Measurements from ENCODE around the gene TAF1B.
A peak's percentile ranks its signal among the peaks of the same experiment; 100 is the strongest.

The TAF1B gene

DNA sequence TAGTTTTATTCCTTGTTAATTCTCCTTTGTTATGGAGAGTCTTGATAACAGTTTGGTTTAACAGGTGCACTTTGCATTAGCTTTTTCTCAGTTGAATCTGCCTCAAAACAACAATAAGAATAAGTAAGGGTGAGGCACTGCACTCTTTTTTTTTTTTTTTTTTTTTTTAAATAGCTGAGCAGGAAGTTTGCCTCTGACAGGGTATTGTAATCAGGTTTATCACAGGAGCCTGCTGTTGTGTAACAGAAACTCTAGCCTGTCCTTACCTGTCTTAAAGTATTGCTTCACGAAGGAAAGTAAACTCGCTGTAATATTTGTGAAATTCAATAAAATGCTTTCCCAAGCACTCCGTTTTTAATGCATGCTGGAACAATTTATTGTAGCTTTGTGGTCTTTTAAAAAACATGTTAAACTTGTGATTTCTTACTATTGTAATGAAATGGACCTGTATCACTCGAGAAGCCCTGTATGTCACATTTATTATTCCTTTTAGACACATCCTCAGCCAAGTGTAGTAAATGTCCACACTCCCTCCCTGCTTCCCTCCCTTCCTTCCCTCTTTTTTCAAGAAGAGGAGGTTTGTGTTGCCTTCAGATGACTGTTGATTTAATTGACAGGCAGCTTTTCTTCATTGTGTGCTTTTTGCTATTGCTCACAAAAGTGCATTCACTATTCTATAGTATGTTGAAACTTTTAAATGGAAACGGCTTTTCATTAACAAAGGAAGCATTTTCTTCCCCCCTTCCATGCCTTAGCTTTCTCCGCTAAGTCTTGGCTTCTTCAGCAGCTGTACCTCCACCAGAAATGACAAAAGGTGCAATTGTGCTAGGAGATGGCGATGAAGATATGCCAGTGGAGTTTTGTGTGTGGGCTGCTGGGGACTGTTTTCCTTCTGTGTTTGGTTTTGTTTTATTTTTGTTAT is 52.7 kb downstream of the TAF1B start:
- no peak overlapping the region for H3K27ac ChIP-seq (ENCODE audit: low read length)
- peaks cover 27% of the 10 kb centered on the region for H3K4me1 ChIP-seq (ENCODE audit: control insufficient read depth, low read depth, low read length)
- peaks cover 3% of the 10 kb centered on the region for H3K36me3 ChIP-seq (ENCODE audit: control insufficient read depth, low read depth, low read length)
- no peak overlapping the region for H3K9ac ChIP-seq (ENCODE audit: low read length)
- no peaks in the 10 kb centered on the region for H3K27me3 ChIP-seq (ENCODE audit: control insufficient read depth, insufficient read depth, low read length)
- H3K4me3 ChIP-seq (ENCODE audit: low read length) = peak overlapping the region; percentile 17
- no peaks in the 10 kb centered on the region for H3K9me3 ChIP-seq (ENCODE audit: control insufficient read depth, low read depth, low read length)

DNA sequence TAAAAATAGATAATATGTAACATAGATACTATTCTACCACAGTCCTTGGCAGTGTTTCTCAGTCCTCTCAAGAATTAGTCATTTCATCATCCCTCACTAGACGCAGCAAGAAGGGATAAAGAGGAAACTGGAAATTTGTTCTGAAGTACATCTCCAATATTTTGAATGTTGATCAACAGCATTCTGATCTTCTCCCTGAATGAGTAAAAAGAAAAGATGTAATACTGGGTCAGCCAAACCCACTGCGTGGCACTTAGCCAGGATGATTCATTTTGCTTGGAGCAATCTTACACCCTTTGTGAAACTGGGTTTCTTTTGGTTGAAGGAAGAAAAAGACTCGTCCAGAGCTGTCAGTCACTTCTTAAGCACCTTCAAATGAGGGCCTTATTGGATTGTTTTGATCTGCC is 54.1 kb downstream of the TAF1B start:
- H3K9ac ChIP-seq (ENCODE audit: low read length) = no peak overlapping the region
- no peak overlapping the region for H3K4me3 ChIP-seq (ENCODE audit: low read length)
- peaks cover 27% of the 10 kb centered on the region for H3K4me1 ChIP-seq (ENCODE audit: control insufficient read depth, low read depth, low read length)
- H3K27me3 ChIP-seq (ENCODE audit: control insufficient read depth, insufficient read depth, low read length) = no peaks in the 10 kb centered on the region
- no peaks in the 10 kb centered on the region for H3K9me3 ChIP-seq (ENCODE audit: control insufficient read depth, low read depth, low read length)
- no peak overlapping the region for H3K27ac ChIP-seq (ENCODE audit: low read length)
- no peaks in the 10 kb centered on the region for H3K36me3 ChIP-seq (ENCODE audit: control insufficient read depth, low read depth, low read length)

GRCh38 chr2:9897846-9898245 is 54.6 kb downstream of the TAF1B start:
- no peaks in the 10 kb centered on the region for H3K27me3 ChIP-seq (ENCODE audit: control insufficient read depth, insufficient read depth, low read length)
- H3K36me3 ChIP-seq (ENCODE audit: control insufficient read depth, low read depth, low read length) = no peaks in the 10 kb centered on the region
- no peak overlapping the region for H3K27ac ChIP-seq (ENCODE audit: low read length)
- peak overlapping the region; percentile 15 for H3K4me3 ChIP-seq (ENCODE audit: low read length)
- H3K9me3 ChIP-seq (ENCODE audit: control insufficient read depth, low read depth, low read length) = no peaks in the 10 kb centered on the region
- peaks cover 27% of the 10 kb centered on the region for H3K4me1 ChIP-seq (ENCODE audit: control insufficient read depth, low read depth, low read length)
- no peak overlapping the region for H3K9ac ChIP-seq (ENCODE audit: low read length)

DNA sequence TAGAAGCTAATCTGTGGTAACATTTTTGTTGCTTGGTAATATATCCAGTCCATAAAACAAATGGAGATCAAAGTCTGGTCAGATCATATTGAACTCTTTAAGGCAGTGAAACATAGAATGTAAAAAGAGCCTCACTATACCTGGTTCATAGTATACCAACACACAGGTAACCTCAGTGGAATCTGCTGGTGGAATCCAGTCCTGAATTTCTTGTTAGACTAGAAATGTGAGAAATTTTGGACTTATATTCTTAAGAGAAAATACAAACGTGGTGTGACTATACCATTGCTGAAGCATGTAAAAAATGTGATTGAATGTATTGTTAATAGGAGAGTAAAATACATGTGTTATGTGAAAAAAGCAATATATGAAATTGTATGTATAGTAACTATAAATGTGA is 62.1 kb downstream of the TAF1B start:
- Histone ChIP-seq H3K9ac (ENCODE audit: low read length) (no peak overlapping the region), H3K9me3 (ENCODE audit: control insufficient read depth, low read depth, low read length) (no peaks in the 10 kb centered on the region), H3K4me3 (ENCODE audit: low read length) (no peak overlapping the region), H3K27me3 (ENCODE audit: control insufficient read depth, insufficient read depth, low read length) (no peaks in the 10 kb centered on the region), H3K4me1 (ENCODE audit: control insufficient read depth, low read depth, low read length) (no peaks in the 10 kb centered on the region), H3K27ac (ENCODE audit: low read length) (no peak overlapping the region), H3K36me3 (ENCODE audit: control insufficient read depth, low read depth, low read length) (peaks cover 10% of the 10 kb centered on the region)

DNA sequence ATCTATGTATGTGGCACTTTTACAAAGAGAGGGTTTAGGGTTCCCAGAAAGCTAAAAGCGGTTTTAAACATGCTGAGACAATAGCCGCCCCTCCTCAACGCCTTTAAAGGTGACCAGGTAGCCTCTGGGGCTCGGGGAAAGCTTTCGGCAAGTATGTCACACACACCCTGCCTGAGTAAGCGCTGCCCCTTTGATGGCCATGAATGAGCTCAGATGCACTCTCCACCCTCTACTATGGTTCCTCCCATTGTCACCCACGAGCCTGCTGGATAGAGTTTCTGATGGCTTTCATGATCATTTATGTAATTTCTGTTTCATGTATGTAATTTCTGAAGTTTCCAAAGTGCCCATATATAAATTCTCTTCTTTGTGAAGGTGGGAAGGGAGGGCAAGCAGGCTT is 64.1 kb downstream of the TAF1B start:
- Histone ChIP-seq H3K36me3 (ENCODE audit: control insufficient read depth, low read depth, low read length) (peaks cover 10% of the 10 kb centered on the region), H3K27ac (ENCODE audit: low read length) (no peak overlapping the region), H3K4me1 (ENCODE audit: control insufficient read depth, low read depth, low read length) (no peaks in the 10 kb centered on the region), H3K9ac (ENCODE audit: low read length) (no peak overlapping the region), H3K4me3 (ENCODE audit: low read length) (no peak overlapping the region), H3K27me3 (ENCODE audit: control insufficient read depth, insufficient read depth, low read length) (no peaks in the 10 kb centered on the region), H3K9me3 (ENCODE audit: control insufficient read depth, low read depth, low read length) (no peaks in the 10 kb centered on the region)

DNA sequence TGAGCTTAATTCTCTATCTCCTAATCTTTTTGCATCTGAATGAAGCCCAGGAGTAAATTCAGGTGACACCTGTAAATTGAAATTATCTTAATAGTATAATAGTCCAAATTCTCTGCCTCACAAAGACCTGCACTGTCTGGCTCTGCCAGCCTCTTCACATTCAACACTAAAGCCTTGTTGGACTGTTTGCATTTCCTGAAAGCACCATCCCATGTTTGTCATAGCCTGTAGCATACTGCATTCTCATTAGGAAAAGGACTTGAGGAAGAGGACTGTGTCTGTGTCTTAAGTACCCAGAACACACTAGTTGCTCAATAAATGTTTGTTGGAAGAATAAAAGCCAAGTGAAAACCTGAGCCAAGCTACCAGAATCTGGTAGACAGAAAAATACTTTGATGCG is 65.4 kb downstream of the TAF1B start:
- no peak overlapping the region for H3K4me3 ChIP-seq (ENCODE audit: low read length)
- H3K27me3 ChIP-seq (ENCODE audit: control insufficient read depth, insufficient read depth, low read length) = no peaks in the 10 kb centered on the region
- H3K27ac ChIP-seq (ENCODE audit: low read length) = no peak overlapping the region
- peaks cover 22% of the 10 kb centered on the region for H3K36me3 ChIP-seq (ENCODE audit: control insufficient read depth, low read depth, low read length)
- H3K4me1 ChIP-seq (ENCODE audit: control insufficient read depth, low read depth, low read length) = no peaks in the 10 kb centered on the region
- H3K9ac ChIP-seq (ENCODE audit: low read length) = no peak overlapping the region
- no peaks in the 10 kb centered on the region for H3K9me3 ChIP-seq (ENCODE audit: control insufficient read depth, low read depth, low read length)

DNA sequence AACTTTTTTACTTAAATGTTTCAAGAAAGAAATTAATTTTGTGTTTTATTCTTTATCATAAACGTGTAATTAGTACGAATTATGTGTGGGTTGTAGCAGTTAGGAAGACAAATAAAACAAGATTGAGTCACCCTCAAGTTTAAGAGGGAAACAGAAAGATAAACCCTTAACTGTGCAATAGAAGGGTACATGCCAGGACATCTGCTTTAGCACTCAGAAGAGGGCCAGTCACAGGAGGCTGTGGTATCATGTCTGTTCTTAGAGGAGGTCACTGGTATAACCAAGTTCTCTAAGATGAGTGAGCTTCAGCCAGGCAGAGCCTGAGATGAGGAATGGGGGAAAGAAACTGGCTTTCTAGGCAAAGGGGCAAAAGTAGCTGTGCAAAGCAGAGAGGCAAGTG is 65.8 kb downstream of the TAF1B start:
- H3K9me3 ChIP-seq (ENCODE audit: control insufficient read depth, low read depth, low read length) = no peaks in the 10 kb centered on the region
- H3K9ac ChIP-seq (ENCODE audit: low read length) = no peak overlapping the region
- H3K4me1 ChIP-seq (ENCODE audit: control insufficient read depth, low read depth, low read length) = no peaks in the 10 kb centered on the region
- no peaks in the 10 kb centered on the region for H3K27me3 ChIP-seq (ENCODE audit: control insufficient read depth, insufficient read depth, low read length)
- no peak overlapping the region for H3K4me3 ChIP-seq (ENCODE audit: low read length)
- H3K27ac ChIP-seq (ENCODE audit: low read length) = no peak overlapping the region
- H3K36me3 ChIP-seq (ENCODE audit: control insufficient read depth, low read depth, low read length) = peaks cover 26% of the 10 kb centered on the region

GRCh38 chr2:9910699-9911098 is 67.4 kb downstream of the TAF1B start:
- H3K36me3 ChIP-seq (ENCODE audit: control insufficient read depth, low read depth, low read length) = peaks cover 24% of the 10 kb centered on the region
- no peak overlapping the region for H3K27ac ChIP-seq (ENCODE audit: low read length)
- no peaks in the 10 kb centered on the region for H3K4me1 ChIP-seq (ENCODE audit: control insufficient read depth, low read depth, low read length)

DNA sequence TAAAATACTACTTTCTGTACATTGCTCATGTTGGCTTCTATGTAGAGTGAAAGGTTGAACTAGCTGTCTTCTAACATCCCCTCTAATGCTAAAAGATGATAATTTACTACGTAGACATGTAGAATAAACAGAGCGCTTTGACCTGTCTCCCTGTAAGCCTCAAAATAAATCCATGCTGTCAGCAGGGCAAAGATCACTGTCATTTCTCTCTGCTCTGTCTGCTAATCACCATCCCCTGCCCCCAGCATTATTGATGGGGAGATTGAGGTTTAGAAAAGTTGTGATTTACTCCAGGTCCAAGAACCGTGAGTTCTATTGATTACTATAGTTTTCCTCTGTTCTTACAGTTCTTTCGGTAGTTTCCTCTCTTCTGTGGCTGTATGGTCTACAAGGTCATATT is 69.2 kb downstream of the TAF1B start:
- no peak overlapping the region for H3K4me3 ChIP-seq (ENCODE audit: low read length)
- no peak overlapping the region for H3K9ac ChIP-seq (ENCODE audit: low read length)
- H3K36me3 ChIP-seq (ENCODE audit: control insufficient read depth, low read depth, low read length) = peaks cover 29% of the 10 kb centered on the region
- no peaks in the 10 kb centered on the region for H3K27me3 ChIP-seq (ENCODE audit: control insufficient read depth, insufficient read depth, low read length)
- H3K9me3 ChIP-seq (ENCODE audit: control insufficient read depth, low read depth, low read length) = no peaks in the 10 kb centered on the region
- no peaks in the 10 kb centered on the region for H3K4me1 ChIP-seq (ENCODE audit: control insufficient read depth, low read depth, low read length)
- no peak overlapping the region for H3K27ac ChIP-seq (ENCODE audit: low read length)

More at GRCh38 chr2:9910699-9911098, 67.4 kb downstream of the TAF1B start:
- Histone ChIP-seq H3K9ac (ENCODE audit: low read length) (no peak overlapping the region), H3K4me3 (ENCODE audit: low read length) (no peak overlapping the region), H3K9me3 (ENCODE audit: control insufficient read depth, low read depth, low read length) (no peaks in the 10 kb centered on the region), H3K27me3 (ENCODE audit: control insufficient read depth, insufficient read depth, low read length) (no peaks in the 10 kb centered on the region)

DNA sequence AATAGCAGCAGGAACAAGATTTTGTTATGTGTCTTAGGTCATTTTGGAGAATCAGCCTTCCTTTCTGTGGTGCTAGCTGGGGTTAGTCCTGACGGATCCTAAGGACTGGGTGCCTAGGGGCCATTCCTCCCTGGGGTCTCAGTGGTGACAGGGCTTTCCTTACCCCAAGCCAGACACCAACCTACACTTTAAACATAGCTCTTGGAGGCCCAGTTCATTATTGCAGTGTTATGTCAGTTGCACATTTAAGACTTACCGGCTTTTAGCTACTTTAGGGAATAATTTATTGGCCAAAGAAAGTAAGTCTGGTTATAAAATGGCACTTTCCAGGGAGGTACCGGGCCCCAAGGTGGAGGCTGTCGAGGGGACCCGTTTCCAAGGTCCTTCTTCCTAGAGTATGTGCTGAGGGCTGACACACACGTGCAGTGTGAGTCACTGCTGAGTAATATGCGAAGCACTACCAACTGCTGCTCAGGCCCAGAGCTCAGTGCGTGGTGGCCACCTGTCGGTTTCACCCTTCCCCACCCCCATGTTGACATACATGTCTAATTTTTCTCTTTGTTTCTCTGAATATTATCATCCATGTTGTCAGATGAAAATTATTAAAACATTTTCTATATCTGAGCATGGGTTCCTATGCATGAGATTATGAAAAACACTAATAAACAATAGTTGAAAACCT is 71.3 kb downstream of the TAF1B start:
- Histone ChIP-seq H3K27me3 (ENCODE audit: control insufficient read depth, insufficient read depth, low read length) (no peaks in the 10 kb centered on the region), H3K9me3 (ENCODE audit: control insufficient read depth, low read depth, low read length) (no peaks in the 10 kb centered on the region), H3K36me3 (ENCODE audit: control insufficient read depth, low read depth, low read length) (peaks cover 35% of the 10 kb centered on the region), H3K4me3 (ENCODE audit: low read length) (no peak overlapping the region), H3K27ac (ENCODE audit: low read length) (no peak overlapping the region), H3K4me1 (ENCODE audit: control insufficient read depth, low read depth, low read length) (no peaks in the 10 kb centered on the region), H3K9ac (ENCODE audit: low read length) (no peak overlapping the region)

DNA sequence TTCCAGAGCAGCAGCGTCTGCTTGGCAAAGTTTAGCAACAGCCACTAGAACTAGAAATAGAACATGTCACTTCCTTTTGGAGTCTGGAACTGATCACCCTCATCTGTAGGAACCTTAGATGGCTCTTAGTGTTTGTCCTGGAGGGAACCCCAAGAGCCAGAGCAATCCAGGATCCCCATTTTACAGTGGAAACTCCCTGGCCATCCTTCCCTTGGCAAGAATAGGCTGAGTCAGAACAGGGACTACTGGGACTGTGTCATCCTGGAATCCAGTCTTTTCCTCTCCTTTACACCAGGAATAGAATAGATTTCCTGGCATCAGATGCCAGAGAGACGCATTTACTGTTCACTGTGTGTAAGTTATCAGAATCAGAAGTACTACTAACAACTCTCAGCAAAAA is 75.0 kb downstream of the TAF1B start:
- Histone ChIP-seq H3K36me3 (ENCODE audit: control insufficient read depth, low read depth, low read length) (peaks cover 34% of the 10 kb centered on the region), H3K9me3 (ENCODE audit: control insufficient read depth, low read depth, low read length) (no peaks in the 10 kb centered on the region), H3K4me1 (ENCODE audit: control insufficient read depth, low read depth, low read length) (no peaks in the 10 kb centered on the region), H3K4me3 (ENCODE audit: low read length) (no peak overlapping the region), H3K9ac (ENCODE audit: low read length) (no peak overlapping the region), H3K27me3 (ENCODE audit: control insufficient read depth, insufficient read depth, low read length) (no peaks in the 10 kb centered on the region), H3K27ac (ENCODE audit: low read length) (no peak overlapping the region)

GRCh38 chr2:9919512-9919911 is 76.2 kb downstream of the TAF1B start:
- Histone ChIP-seq H3K4me3 (ENCODE audit: low read length) (no peak overlapping the region), H3K9ac (ENCODE audit: low read length) (no peak overlapping the region), H3K9me3 (ENCODE audit: control insufficient read depth, low read depth, low read length) (no peaks in the 10 kb centered on the region), H3K4me1 (ENCODE audit: control insufficient read depth, low read depth, low read length) (no peaks in the 10 kb centered on the region), H3K27me3 (ENCODE audit: control insufficient read depth, insufficient read depth, low read length) (no peaks in the 10 kb centered on the region), H3K36me3 (ENCODE audit: control insufficient read depth, low read depth, low read length) (peaks cover 24% of the 10 kb centered on the region), H3K27ac (ENCODE audit: low read length) (no peak overlapping the region)

Data from iPS-18a (cell line).